ENCODE measurements around the gene GATAD2A.

- no peak for TF ChIP-seq YY1 (IDR thresholded peaks at IDR 0.05; ENCODE audit: insufficient read depth, insufficient read length)
- no peak for TF ChIP-seq ZNF274 (IDR thresholded peaks at IDR 0.05; ENCODE audit: low read depth, low read length)
Observed at GRCh38 chr19:19530889-19531288, 125.4 kb downstream of the GATAD2A start.

Measured in NT2/D1 (cell line).